WERI-Rb-1 (cell line): Measurements from ENCODE around the gene IGFL2.

Source experiments
- DNase-seq: peaks from one replicate; pipeline ENCODE4 v3.0.0-alpha.2; 2020
- H3K27ac ChIP-seq: fragments of 250-450 bp; sonication (Bioruptor Pico); 2 replicates; pipeline ENCODE4 v1.5.1; 2020; ENCODE audit warnings: mild to moderate bottlenecking, moderate library complexity
- H3K27me3 ChIP-seq: fragments of 250-450 bp; sonication (Bioruptor Pico); 2 replicates; pipeline ENCODE4 v1.5.1; 2021; ENCODE audit warnings: mild to moderate bottlenecking, low read depth, moderate library complexity; ENCODE audit not compliant: insufficient read depth, severe bottlenecking
- H3K36me3 ChIP-seq: fragments of 250-450 bp; sonication (Bioruptor Pico); 2 replicates; pipeline ENCODE4 v1.5.1; 2020; ENCODE audit warnings: mild to moderate bottlenecking, moderate library complexity
- H3K4me3 ChIP-seq: 2 replicates; pipeline ENCODE4 v1.5.1; 2011; ENCODE audit warnings: low read depth, mild to moderate bottlenecking, control low read depth, low read length
- H3K9me3 ChIP-seq: fragments of 250-450 bp; sonication (Bioruptor Pico); 2 replicates; pipeline ENCODE4 v1.5.1; 2021; ENCODE audit warnings: mild to moderate bottlenecking, moderate library complexity; ENCODE audit not compliant: severe bottlenecking
- CTCF ChIP-seq: IDR thresholded peaks from 2 replicates; pipeline ENCODE4 v1.5.1; 2011; ENCODE audit warnings: low read depth, mild to moderate bottlenecking, control low read depth, inconsistent platforms, low read length

Gene IGFL2

GRCh38 chr19:46144756-46145155 is 3.3 kb upstream of the IGFL2 start:
- no peak for DNase-seq
- TF ChIP-seq CTCF: no peak
- no peak overlapping the region for H3K4me3 ChIP-seq
- no peaks in the 10 kb centered on the region for H3K27me3 ChIP-seq
- no peaks in the 10 kb centered on the region for H3K9me3 ChIP-seq
- H3K27ac ChIP-seq: no peak overlapping the region
- no peaks in the 10 kb centered on the region for H3K36me3 ChIP-seq

GRCh38 chr19:46147166-46147740 is 785 bp upstream of the IGFL2 start:
- TF ChIP-seq CTCF: no peak
- no peaks in the 10 kb centered on the region for H3K27me3 ChIP-seq
- DNase-seq: no peak

GRCh38 chr19:46150606-46151005 is 2.6 kb downstream of the IGFL2 start:
- DNase-seq: no peak
- H3K36me3 ChIP-seq: no peaks in the 10 kb centered on the region
- H3K27ac ChIP-seq: no peak overlapping the region
- H3K4me3 ChIP-seq: no peak overlapping the region
- no peaks in the 10 kb centered on the region for H3K27me3 ChIP-seq
- H3K9me3 ChIP-seq: no peaks in the 10 kb centered on the region
- TF ChIP-seq CTCF: no peak

More at GRCh38 chr19:46147166-46147740, 785 bp upstream of the IGFL2 start:
- no peaks in the 10 kb centered on the region for H3K36me3 ChIP-seq
- H3K27ac ChIP-seq: no peak overlapping the region
- H3K4me3 ChIP-seq: no peak overlapping the region
- no peaks in the 10 kb centered on the region for H3K9me3 ChIP-seq

- DNase-seq: no peak
- H3K27me3 ChIP-seq: no peaks in the 10 kb centered on the region
- H3K27ac ChIP-seq: no peak overlapping the region
Measured at GRCh38 chr19:46155237-46155636, 7.2 kb downstream of the IGFL2 start.

GRCh38 chr19:46159418-46160232 is 11.6 kb downstream of the IGFL2 start:
- DNase-seq: no peak
- H3K9me3 ChIP-seq: peaks cover 3% of the 10 kb centered on the region
- no peaks in the 10 kb centered on the region for H3K36me3 ChIP-seq
- no peak overlapping the region for H3K27ac ChIP-seq
- H3K4me3 ChIP-seq: no peak overlapping the region
- no peak for TF ChIP-seq CTCF
- H3K27me3 ChIP-seq: no peaks in the 10 kb centered on the region

More at GRCh38 chr19:46155237-46155636, 7.2 kb downstream of the IGFL2 start:
- Histone ChIP-seq H3K36me3 (no peaks in the 10 kb centered on the region), H3K4me3 (no peak overlapping the region), H3K9me3 (no peaks in the 10 kb centered on the region)
- no peak for TF ChIP-seq CTCF
